Astrocyte of the spinal cord (primary cell): Measurements from ENCODE around the gene TMEM260.
"Not testable (repeated sequence)": the region's sequence is repeated elsewhere in the genome, so short reads cannot be mapped to it uniquely, and the experiment has no call there.

Experiments used
- DNase-seq: peaks from one replicate; pipeline ENCODE4 v3.0.0; 2011; ENCODE audit warnings: low read depth, low spot score
- H3K4me3 ChIP-seq: 2 replicates; pipeline ENCODE4 v1.5.1; 2011; ENCODE audit warnings: low read depth, mild to moderate bottlenecking, low read length, moderate library complexity
- CTCF ChIP-seq: IDR thresholded peaks from 2 replicates; pipeline ENCODE4 v1.5.1; 2012; ENCODE audit warnings: low read depth, mild to moderate bottlenecking, low read length, inconsistent platforms
- in situ Hi-C: cut with HindIII; loops from 2 replicates; pipeline ENCODE4 v1.10.0; 2017; ENCODE audit warnings: low sequenced_read_pairs

The TMEM260 gene

GRCh38 chr14:56659964-56660551, 80.5 kb downstream of the TMEM260 start:
- peak; percentile 71 for TF ChIP-seq CTCF
- peak; percentile 44 for DNase-seq
- H3K4me3 ChIP-seq = no peak overlapping the region
- in situ Hi-C loops = no loop called here

GRCh38 chr14:56660677-56661389, 81.2 kb downstream of the TMEM260 start:
- TF ChIP-seq CTCF = no peak
- DNase-seq = no peak
- no peak overlapping the region for H3K4me3 ChIP-seq
- in situ Hi-C loops = no loop called here

GRCh38 chr14:56661478-56661877, 81.9 kb downstream of the TMEM260 start:
- TF ChIP-seq CTCF = no peak
- no peak overlapping the region for H3K4me3 ChIP-seq
- DNase-seq = no peak
- in situ Hi-C loops = no loop called here

- no peak overlapping the region for H3K4me3 ChIP-seq
- TF ChIP-seq CTCF = no peak
- in situ Hi-C loops = no loop called here
- no peak for DNase-seq
Measured at GRCh38 chr14:56664811-56665421, 85.3 kb downstream of the TMEM260 start.

- no peak overlapping the region for H3K4me3 ChIP-seq
- no peak for DNase-seq
- in situ Hi-C loops = no loop called here
- no peak for TF ChIP-seq CTCF
Measured at GRCh38 chr14:56666294-56666693, 86.7 kb downstream of the TMEM260 start.

GRCh38 chr14:56666716-56667115, 87.1 kb downstream of the TMEM260 start:
- peak; percentile 60 for DNase-seq
- no peak overlapping the region for H3K4me3 ChIP-seq
- TF ChIP-seq CTCF = no peak
- in situ Hi-C loops = no loop called here

- H3K4me3 ChIP-seq, in situ Hi-C loops, DNase-seq: not testable (repeated sequence)
Measured at GRCh38 chr14:56667290-56667689, 87.7 kb downstream of the TMEM260 start.
